Fibroblast of mammary gland (primary cell): Measurements from ENCODE around the gene MEIKIN.

Experiments used
- DNase-seq: peaks from one replicate; pipeline ENCODE4 v3.0.0-alpha.2; 2010; ENCODE audit warnings: low read depth
- H3K4me3 ChIP-seq: 2 replicates; pipeline ENCODE4 v1.5.1; 2011; ENCODE audit warnings: low read depth, mild to moderate bottlenecking, low read length, moderate library complexity; ENCODE audit not compliant: control insufficient read depth
- CTCF ChIP-seq: conservative IDR thresholded peaks from 2 replicates; pipeline ENCODE4 v1.5.1; 2011; ENCODE audit warnings: low read depth, low read length, inconsistent platforms; ENCODE audit not compliant: control insufficient read depth, insufficient read depth

Gene MEIKIN

GRCh38 chr5:131974622-131974955 lies 29.1 kb upstream of the MEIKIN start:
- H3K4me3 ChIP-seq, result no peak overlapping the region
- DNase-seq, result no peak
- TF ChIP-seq CTCF, result no peak

GRCh38 chr5:131974016-131974415 lies 28.6 kb upstream of the MEIKIN start:
- no peak for TF ChIP-seq CTCF
- H3K4me3 ChIP-seq, result no peak overlapping the region
- DNase-seq, result no peak

- no peak for DNase-seq
- no peak overlapping the region for H3K4me3 ChIP-seq
- no peak for TF ChIP-seq CTCF
These were observed 27.7 kb upstream of the MEIKIN start for GRCh38 chr5:131973089-131973712.

- TF ChIP-seq CTCF, result no peak
- no peak overlapping the region for H3K4me3 ChIP-seq
- peak; percentile 12 for DNase-seq
These were observed 23.0 kb upstream of the MEIKIN start for GRCh38 chr5:131968396-131968954.

GRCh38 chr5:131966551-131966950 lies 21.1 kb upstream of the MEIKIN start:
- H3K4me3 ChIP-seq, result no peak overlapping the region
- no peak for TF ChIP-seq CTCF

GRCh38 chr5:131965826-131966415 lies 20.5 kb upstream of the MEIKIN start:
- H3K4me3 ChIP-seq, result no peak overlapping the region
- no peak for DNase-seq
- TF ChIP-seq CTCF, result no peak

More at GRCh38 chr5:131966551-131966950, 21.1 kb upstream of the MEIKIN start:
- DNase-seq, result no peak
